GM21723 (cell line): Measurements from ENCODE around the gene GNAT2.

Experiments used
- ATAC-seq: cut with Tn5 transposase; IDR thresholded peaks from one replicate; pipeline ENCODE4 v1.9.1; 2021; ENCODE audit warnings: mild to moderate bottlenecking, moderate library complexity; ENCODE audit not compliant: unreplicated experiment

Gene GNAT2

DNA sequence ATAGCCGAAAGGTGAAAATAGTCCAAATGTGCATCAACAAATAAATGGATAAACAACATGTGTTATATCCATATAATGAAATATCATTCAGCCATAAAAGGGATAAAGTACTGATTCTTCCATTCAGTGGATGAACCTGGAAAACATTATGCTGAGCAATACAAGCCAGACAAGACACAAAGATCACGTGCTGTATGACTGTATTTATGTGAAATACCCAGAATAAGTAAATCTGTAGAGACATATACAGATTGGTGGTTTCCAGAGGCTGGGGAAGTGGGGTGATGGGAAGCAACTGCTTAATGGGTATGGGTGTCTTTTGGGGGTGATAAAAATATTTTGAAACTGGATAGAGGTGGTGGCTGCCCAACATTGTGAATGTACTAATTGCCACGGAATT is 23.2 kb upstream of the GNAT2 start:
- no peak for ATAC-seq

DNA sequence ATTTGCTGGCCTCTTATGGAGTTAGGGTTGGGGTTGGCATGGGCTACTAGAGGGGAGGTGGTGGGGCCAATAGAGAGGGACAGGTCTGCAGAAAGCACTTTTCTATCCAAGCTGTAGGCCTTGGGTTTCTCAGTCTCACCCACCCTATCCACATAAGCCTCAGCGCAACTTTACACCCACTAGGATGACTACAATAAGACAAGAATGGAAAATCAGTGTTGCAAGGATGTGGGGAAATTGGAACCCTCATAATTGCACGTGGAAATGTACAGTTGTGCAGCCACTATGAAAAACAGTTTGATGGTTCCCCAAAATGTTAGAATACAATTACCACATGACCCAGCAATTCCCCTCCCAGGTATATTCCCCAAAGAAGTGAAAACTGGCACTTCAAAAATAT is 22.4 kb upstream of the GNAT2 start:
- ATAC-seq: no peak

DNA sequence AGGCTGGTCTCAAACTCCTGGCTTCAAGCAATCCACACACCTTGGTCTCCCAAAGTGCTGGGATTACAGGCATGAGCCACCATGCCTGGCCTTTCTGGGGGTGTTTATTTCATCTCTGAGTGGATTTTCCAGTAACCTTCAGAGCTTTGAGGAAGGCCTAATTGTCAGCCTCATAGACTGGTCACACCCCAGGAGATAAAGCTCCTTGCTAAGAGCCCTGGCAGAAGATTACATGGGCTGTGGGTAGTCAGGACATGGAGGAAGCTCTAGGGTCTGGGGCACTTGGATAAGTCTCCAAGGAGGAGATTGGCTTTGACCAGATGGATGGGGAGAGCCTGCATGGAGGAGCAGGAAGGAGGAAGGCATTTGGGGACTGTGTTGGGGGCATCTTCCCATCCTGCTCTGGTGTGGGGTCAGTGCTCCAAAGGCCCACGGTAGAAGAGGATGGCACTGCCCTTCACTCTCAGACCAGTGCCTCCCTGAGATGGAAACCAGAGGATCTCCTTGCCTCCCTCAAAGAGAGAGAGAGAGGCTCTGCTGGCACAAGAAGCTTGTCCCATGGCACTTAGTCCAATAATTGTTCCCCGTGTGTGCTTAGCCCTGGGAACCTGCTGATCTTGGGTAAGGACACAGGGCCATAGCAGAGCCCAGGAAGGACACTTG is 21.8 kb upstream of the GNAT2 start:
- ATAC-seq: no peak

DNA sequence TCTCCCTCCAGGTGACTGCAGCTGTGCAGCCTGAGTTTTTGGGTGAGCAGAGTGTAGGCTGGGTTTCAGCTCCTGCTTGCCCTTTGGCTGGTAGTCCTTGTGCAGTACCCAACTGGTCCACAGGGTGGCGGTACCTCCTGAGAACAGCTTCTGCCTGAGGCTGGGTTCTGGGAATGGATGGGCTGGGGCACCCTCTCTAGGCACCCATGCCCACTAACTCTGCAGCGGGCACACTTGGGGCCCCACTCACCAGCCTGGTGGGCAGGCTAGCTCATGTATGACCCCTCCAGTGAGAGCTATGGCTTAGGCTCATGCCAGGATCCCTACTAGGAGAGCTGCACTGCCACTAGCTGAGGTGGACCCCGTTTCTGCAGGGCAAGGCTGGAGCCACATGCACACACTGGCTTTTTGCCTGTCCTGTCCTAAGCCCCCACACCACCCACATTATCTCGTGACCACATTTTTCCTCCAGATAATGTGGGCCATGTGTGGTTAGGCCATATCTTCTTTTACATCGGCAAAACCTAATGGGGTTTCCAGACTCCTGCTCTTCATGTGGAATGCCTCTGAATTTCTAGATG is 21.0 kb upstream of the GNAT2 start:
- ATAC-seq: peak; percentile 73

DNA sequence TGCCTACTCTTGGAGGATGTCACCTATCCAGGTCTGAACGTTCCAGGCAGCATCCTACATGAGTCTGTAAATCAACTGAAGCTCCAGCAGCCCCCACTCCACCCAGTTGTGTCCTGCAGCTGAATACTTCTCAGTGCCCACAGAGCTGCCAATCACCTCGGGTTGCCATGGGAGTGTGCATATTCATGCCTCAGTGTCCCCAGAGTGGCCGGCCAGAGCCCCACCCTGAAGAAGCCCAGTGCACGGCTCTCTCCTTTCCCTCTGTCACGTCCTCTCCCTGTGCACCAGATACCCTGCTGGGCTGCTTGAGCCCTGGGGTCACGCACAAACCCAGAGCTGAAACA is 20.4 kb upstream of the GNAT2 start:
- no peak for ATAC-seq

DNA sequence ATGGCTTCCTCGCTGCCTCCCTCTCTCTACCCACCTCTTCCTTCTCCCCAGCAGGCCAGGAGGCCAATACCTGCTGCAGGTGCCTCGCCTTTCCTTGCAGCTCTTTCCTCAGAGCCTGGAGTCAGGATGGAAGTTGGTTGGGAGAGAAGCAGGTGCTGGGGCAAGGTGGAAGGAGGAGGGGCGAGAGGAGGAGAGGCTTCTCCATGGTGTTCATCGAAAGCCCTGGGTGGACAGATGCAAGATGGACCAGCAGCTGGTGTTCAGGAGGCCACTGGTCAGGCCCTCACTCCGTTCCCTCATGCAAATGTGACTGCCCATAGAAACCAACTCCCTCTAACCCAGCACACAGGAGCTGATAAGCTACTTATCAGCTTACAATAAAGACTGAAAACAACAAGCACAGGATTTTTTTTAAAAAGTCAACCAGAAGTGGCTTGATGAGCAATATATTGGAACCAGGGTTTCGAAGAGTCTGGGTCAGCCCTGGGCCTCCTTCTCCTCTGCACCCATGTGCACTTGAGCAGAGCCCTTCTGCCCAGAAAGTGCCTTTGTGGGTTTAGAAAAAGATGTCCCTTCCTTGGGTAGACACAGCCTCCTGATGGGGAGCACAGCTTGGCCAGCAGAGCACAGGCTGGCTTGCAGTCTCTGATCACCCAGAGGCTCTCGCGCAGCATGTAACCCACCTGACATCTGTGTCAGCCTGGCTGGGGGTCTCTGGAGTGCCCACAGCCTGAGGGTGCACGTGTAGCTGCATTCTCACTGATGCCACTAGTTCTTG is 19.8 kb upstream of the GNAT2 start:
- ATAC-seq: no peak

DNA sequence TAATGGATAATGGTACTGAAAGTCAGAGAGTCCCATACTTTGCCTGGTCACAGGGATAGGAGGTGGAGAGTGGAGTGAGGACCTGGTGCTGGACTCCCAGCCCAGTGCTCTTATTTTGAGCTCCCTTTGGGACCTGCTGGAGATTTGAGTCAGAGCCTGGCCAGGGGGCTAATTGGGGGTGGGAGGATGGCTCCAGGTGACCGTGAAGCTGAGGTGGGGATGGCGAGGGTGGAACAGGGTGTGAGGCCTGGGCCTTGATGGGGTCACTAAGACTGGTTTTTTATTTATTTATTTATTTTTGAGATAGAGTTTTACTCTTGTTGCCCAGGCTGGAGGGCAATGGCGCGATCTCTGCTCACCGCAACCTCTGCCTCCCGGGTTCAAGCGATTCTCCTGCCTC is 18.0 kb upstream of the GNAT2 start:
- no peak for ATAC-seq

DNA sequence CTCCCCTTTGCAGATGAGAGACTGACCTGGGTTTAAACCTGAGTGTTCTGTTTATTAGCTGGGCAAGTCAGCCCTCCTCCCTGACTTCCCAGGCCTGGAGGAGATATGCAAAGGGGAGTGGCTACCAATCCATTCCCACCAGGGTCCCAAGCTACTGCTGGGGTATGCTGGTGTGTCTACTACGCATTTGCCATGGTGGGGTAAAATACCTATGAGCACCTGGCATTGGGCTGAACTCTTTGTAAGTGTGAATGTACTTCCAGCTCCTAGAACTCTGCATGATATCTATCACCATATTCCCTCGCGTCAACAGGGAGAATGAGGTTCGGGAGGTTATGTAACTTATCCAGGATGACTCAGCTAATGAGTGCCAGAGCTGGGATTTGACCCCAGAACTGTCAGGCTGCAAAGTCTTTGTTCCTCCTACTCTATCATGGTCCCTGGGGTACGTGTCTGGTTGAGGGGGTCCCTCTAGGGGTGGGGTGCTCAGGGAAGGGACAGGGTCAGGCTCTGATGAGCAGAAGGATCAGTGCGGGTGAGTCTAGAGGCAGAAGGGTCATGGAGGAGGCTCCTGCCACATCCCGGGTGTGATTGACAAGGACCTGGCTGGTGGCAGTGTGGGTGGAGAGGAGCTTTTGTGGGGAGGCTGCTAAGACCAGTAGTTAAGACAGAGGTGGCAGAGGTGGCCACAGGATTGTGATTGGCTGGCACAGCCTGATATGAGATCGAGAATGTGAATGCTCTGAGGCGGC is 17.0 kb upstream of the GNAT2 start:
- ATAC-seq: no peak

DNA sequence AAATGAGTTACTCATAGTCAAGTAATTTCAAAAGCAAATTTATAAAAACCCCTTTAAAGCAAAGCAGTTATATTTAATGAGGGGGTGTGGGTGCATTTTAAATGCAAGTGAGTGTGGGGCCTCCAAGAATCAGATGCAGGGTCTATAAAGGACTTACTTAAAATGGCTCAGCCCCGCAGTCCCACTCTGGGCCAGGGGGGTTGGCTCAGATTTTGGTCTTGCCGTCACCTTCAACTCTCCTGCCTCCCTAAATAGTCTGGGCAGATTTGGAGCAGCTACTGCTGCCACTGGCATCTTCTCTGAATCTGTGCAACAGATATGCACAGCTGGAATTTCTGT is 16.4 kb upstream of the GNAT2 start:
- ATAC-seq: no peak

DNA sequence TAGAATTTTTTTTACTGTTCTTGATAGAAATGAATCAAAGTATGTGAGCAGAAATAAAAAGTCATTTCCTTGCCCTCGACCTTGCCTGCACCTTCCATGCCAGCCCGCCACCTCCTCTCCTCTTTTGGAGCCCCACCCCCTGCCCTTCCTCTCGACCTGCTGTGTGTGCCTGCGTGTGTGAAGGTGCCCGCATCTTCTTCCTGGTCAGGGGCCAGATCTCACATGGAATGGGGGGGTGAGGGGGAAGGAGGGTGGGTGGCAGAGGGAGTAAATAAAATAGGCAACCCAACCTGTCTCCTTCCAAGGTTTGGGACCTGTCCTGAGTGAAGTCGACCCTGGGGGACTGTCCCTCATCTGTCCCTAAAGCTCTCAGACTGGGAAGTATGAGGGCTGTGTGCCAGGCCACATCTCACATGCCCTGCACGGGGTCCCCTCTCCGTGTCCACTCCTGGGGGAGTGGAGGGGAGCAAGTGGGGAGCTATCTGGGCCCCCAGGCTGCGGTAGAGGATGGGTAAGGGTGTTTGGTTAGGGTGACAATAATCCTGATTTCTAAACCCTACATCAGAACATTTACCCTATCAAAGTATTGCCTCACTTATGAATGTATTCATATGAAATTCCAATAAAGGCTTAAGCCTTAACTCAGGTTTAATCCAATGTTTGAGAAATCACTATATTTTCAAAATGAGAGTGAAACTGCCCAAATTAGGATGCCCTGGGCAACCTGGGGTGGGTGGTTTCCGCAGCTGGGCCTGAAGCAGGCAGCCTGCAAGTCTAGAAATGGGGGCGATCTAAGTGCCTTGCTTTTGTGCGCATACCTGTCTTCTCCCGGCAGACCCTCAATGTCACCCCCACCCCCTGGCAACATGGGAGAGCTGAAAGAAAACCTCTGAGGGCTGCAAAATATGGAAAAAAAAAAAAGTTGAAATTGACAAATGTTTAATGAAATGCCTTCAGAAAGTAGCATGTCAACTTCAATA is 15.6 kb upstream of the GNAT2 start:
- ATAC-seq: no peak

DNA sequence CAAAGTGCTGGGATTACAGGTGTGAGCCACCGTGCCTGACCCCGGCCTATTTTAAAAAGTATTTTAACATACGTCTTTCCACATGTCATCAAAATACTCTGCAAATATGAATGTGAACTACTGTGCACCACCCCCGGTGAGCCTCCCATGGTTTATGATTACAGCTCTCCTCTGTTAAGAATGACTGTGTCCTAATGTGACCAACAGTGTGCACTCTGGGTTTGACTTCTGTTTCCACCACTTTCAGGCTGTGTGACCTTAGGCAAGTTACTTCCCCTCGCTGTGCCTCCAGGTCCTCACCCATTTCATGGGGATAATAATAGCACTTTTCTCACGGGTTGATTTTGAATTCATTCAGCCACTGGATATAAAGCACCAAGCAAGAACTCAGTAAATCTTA is 14.9 kb upstream of the GNAT2 start:
- ATAC-seq: no peak

DNA sequence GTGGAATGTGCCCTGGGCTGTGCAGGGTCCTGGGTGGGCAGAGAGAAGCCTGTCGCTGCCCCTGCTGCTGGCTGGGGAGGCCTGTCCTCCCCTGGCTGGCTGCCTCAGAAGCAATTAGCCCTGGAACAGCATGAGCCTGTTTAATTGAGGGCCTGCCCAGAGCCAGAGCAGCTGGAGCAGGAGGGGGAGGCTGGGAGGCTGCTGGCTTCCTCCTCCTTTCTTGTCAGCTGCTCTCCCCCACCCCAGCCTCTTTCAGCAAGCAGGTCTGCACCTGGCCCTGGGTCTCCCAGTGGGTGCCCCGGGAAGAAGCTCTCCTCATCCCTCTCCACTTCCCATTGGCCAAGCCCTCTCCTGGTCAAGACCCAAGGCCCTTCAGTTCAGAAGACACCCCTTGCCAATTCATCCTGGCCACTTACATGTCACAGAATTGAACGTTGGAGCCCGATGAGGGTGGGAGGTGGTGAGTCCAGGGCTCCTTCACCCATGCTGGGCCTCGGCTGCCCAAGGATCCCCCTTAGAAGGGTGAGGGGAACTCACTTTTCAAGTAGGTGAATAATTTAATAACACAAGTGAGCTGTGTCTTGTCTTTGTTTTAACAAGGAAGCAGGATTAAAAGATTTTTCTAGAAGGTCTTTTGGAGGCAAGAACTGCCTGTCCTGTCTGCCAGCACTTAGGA is 13.4 kb upstream of the GNAT2 start:
- no peak for ATAC-seq

DNA sequence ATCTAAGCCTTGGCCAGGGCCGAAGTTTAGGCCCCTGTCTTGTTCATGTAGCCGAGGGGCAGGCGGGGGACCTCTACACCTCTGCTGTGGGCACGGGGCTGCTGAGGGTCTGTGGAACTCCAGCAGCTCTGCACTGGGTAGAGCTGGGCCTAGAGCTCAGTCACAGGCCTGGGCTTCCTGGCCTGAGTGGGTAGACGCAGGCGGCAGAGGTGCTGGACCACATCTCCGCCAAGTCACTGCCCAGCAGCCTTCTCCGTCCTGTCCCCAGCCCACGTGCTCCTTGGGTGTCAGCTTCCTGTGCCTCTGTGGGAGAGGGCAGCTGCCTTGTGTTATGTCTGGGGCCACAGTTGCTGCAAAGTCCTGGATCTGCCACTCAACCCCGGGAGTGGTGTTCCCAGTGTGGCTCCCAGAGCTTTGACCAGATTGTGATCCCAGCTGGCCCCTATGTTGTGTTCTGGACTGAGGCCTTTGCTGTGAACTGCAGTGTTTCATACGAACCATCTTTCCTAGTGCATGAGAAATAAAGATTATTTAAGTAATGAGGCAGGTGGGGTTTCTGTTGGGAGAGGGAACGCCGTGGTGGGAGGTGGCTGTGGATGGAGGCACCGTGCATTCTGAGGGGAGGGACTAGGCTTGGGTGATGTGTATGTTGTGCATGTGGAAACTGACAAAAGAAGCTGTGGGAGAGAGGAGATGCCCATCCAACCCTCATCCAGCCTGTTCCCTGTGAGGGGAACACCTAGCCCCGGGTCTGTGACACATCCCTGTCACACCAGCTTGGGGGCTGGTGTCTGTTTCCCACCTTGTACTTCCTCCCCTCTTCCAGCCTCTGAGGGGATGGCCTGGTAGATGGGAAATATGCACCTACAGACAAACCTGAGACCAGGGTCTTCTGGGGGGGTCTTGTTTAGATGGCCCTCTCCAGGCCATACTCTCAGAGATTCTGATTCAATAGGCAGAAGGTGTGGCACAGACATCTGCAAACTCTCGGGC is 12.4 kb upstream of the GNAT2 start:
- ATAC-seq: no peak

DNA sequence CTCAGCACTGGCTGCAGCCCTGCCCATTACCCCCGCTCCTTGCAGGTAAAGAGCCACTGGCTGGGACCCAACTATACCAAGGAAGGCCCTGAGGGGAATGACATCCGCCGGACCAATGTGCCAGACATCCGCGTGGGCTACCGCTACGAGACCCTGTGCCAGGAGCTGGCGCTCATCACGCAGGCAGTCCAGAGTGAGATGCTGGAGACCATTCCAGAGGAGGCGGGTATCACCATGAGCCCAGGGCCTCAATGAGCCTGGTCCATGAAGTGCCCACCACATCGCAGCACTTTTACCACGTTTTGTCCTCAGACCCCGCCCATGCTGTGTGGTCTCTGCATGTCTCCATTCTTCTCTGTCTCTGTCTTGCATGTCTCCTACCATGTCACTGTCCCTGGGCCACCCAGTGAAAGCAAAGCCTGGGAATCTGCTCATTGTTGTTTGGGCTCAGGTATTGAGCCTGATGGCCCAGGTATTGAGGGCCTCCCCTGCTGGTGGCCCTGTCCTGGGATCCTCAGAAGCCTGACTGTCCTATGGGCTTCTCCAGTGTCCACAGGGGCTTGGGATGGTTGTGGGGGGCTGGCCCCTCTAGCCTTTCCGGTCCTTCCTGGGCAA is 11.6 kb upstream of the GNAT2 start:
- ATAC-seq: no peak

DNA sequence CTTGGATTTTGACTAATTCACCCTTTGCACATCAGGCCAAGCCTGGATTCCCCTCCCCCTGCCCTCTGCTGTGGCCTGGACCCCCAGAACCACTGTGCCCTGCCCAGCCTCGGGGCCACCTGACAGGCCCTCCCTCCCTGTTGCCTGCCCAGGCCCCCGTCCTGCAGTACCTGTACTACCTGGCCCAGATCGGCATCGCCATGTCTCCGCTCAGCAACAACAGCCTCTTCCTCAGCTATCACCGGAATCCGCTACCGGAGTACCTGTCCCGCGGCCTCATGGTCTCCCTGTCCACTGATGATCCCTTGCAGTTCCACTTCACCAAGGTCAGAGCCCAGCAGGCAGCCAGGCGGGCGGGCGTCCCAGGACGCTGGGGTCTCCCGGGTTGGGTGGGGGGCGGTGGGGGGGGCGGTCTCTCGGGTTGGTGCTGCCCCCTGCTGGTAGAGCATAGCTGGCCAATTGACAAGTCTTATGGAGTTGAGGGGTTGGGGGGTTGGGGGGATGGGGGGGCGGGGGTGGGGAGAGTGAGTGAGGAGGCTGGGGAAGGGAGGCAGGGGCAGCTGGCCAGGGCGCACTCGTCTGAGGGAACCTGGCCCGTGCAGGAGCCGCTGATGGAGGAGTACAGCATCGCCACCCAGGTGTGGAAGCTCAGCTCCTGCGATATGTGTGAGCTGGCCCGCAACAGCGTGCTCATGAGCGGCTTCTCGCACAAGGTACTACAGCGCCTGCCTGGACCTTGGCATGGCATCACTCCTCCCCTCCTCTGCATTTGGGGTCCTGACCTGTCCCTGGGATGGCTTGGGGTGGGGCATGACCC is 10.9 kb upstream of the GNAT2 start:
- ATAC-seq: no peak

DNA sequence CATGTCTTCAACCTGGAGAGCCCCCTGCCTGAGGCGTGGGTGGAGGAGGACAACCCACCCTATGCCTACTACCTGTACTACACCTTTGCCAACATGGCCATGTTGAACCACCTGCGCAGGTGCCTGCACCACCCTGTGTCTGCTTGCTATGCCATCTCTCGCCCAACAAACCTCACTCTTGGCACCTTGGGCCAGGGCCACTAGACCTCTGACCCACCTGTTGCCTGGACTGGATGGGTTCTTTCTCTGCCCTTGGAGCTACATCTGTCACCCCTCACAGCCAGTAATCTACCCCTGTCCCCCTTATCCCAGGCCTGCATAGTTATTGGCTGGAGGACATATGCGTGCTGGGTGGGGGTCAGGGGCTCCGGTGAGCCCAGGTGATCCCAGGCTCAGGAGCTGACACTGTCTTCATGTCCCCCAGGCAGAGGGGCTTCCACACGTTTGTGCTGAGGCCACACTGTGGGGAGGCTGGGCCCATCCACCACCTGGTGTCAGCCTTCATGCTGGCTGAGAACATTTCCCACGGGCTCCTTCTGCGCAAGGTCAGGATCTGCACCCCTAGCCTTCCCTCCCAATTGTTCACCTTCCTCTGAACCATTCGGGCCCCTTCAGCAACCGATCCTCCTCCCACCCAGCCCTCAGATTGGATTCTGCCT is 10.1 kb upstream of the GNAT2 start:
- ATAC-seq: no peak
